ENCODE measurements around the gene OCA2.

The OCA2 gene

GRCh38 chr15:28026764-28027713 is 72.1 kb downstream of the OCA2 start:
- no peak overlapping the region for H3K4me3 ChIP-seq (ENCODE audit: low read depth in 1 of 2, low read length in 2 of 2)
- no peaks in the 10 kb centered on the region for H3K27me3 ChIP-seq (ENCODE audit: low read depth, low read length)

DNA sequence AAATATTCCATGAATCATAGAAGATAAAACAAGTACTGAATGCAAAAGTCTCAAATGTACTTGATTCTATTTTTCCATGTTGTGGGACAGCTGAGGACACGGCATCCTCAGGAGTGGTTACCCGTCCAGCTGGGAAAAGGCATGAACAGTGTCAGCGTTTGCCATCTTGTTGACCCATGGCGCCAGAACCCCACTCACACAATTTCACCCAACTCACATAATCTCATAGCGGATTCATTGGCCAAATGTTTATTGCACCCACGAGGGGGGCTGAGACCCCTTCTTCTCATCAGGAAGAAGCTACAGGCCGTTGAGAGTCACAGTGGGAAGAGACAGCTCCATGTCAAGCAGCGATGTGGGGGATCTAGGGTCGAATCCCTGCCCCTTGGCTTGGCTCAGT is 72.9 kb downstream of the OCA2 start:
- H3K9me3 ChIP-seq (ENCODE audit: control insufficient read depth in 1 of 2, low read length in 2 of 2), result no peaks in the 10 kb centered on the region
- no peak overlapping the region for H3K27ac ChIP-seq (ENCODE audit: low read length)
- no peak overlapping the region for H3K4me3 ChIP-seq (ENCODE audit: low read depth in 1 of 2, low read length in 2 of 2)

More at GRCh38 chr15:28026764-28027713, 72.1 kb downstream of the OCA2 start:
- Histone ChIP-seq H3K36me3 (ENCODE audit: control insufficient read depth in 1 of 2, insufficient read depth in 2 of 2, low read length in 2 of 2) (no peaks in the 10 kb centered on the region), H3K4me1 (ENCODE audit: control insufficient read depth in 1 of 2, insufficient read depth in 2 of 2, low read length in 2 of 2) (no peaks in the 10 kb centered on the region), H3K27ac (ENCODE audit: low read length) (no peak overlapping the region), H3K9me3 (ENCODE audit: control insufficient read depth in 1 of 2, low read length in 2 of 2) (no peaks in the 10 kb centered on the region)

DNA sequence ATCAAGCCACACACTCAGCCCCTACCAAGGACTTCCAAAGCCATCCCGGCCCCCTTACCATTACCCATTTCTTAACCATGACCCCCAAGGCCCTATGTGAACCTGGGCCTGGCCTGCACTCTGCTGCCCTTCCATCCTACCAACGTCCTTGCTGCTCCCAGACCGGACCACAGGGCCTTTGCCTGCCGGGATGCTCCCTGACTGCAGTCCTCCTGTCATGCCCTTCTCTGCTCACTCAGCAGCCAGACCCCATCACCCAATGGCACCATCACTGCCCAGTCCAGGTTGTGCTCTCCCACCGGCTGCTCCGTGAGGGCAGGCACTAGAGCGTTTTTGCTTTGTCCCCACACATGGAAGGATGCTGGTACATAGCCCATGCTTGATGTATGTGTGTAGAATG is 73.7 kb downstream of the OCA2 start:
- H3K9me3 ChIP-seq (ENCODE audit: control insufficient read depth in 1 of 2, low read length in 2 of 2), result no peaks in the 10 kb centered on the region

More for the DNA sequence above, 72.9 kb downstream of the OCA2 start:
- Histone ChIP-seq H3K4me1 (ENCODE audit: control insufficient read depth in 1 of 2, insufficient read depth in 2 of 2, low read length in 2 of 2) (no peaks in the 10 kb centered on the region), H3K27me3 (ENCODE audit: low read depth, low read length) (no peaks in the 10 kb centered on the region), H3K36me3 (ENCODE audit: control insufficient read depth in 1 of 2, insufficient read depth in 2 of 2, low read length in 2 of 2) (no peaks in the 10 kb centered on the region)

DNA sequence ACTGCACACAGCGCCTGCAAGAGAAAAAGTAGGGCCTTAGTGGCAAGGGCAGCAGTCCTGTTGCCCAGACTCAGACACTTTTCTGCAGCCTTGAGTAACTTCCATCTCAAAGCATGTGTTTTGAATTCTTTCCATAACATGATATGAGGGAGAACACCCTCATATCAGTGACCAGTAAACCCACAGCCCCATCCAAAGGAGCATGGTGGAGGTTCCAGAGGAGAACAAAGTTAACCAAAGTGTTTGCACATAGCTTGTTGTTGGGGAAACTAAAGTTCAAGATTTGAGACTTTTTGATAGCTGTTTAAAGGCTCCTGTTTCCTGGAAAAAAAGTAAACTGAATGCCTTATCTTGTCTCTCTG is 74.2 kb downstream of the OCA2 start:
- no peak overlapping the region for H3K4me3 ChIP-seq (ENCODE audit: low read depth in 1 of 2, low read length in 2 of 2)
- no peak overlapping the region for H3K27ac ChIP-seq (ENCODE audit: low read length)
- no peaks in the 10 kb centered on the region for H3K9me3 ChIP-seq (ENCODE audit: control insufficient read depth in 1 of 2, low read length in 2 of 2)

More for the DNA sequence above, 73.7 kb downstream of the OCA2 start:
- Histone ChIP-seq H3K27me3 (ENCODE audit: low read depth, low read length) (no peaks in the 10 kb centered on the region), H3K4me1 (ENCODE audit: control insufficient read depth in 1 of 2, insufficient read depth in 2 of 2, low read length in 2 of 2) (no peaks in the 10 kb centered on the region), H3K27ac (ENCODE audit: low read length) (no peak overlapping the region), H3K4me3 (ENCODE audit: low read depth in 1 of 2, low read length in 2 of 2) (no peak overlapping the region), H3K36me3 (ENCODE audit: control insufficient read depth in 1 of 2, insufficient read depth in 2 of 2, low read length in 2 of 2) (no peaks in the 10 kb centered on the region)

GRCh38 chr15:28023933-28024888 is 74.9 kb downstream of the OCA2 start:
- Histone ChIP-seq H3K27me3 (ENCODE audit: low read depth, low read length) (no peaks in the 10 kb centered on the region), H3K27ac (ENCODE audit: low read length) (no peak overlapping the region), H3K36me3 (ENCODE audit: control insufficient read depth in 1 of 2, insufficient read depth in 2 of 2, low read length in 2 of 2) (no peaks in the 10 kb centered on the region), H3K4me3 (ENCODE audit: low read depth in 1 of 2, low read length in 2 of 2) (no peak overlapping the region), H3K9me3 (ENCODE audit: control insufficient read depth in 1 of 2, low read length in 2 of 2) (no peaks in the 10 kb centered on the region), H3K4me1 (ENCODE audit: control insufficient read depth in 1 of 2, insufficient read depth in 2 of 2, low read length in 2 of 2) (no peaks in the 10 kb centered on the region)

More for the DNA sequence above, 74.2 kb downstream of the OCA2 start:
- Histone ChIP-seq H3K36me3 (ENCODE audit: control insufficient read depth in 1 of 2, insufficient read depth in 2 of 2, low read length in 2 of 2) (no peaks in the 10 kb centered on the region), H3K27me3 (ENCODE audit: low read depth, low read length) (no peaks in the 10 kb centered on the region), H3K4me1 (ENCODE audit: control insufficient read depth in 1 of 2, insufficient read depth in 2 of 2, low read length in 2 of 2) (no peaks in the 10 kb centered on the region)

GRCh38 chr15:28023422-28023821 is 75.7 kb downstream of the OCA2 start:
- Histone ChIP-seq H3K4me1 (ENCODE audit: control insufficient read depth in 1 of 2, insufficient read depth in 2 of 2, low read length in 2 of 2) (no peaks in the 10 kb centered on the region), H3K36me3 (ENCODE audit: control insufficient read depth in 1 of 2, insufficient read depth in 2 of 2, low read length in 2 of 2) (no peaks in the 10 kb centered on the region), H3K9me3 (ENCODE audit: control insufficient read depth in 1 of 2, low read length in 2 of 2) (no peaks in the 10 kb centered on the region), H3K4me3 (ENCODE audit: low read depth in 1 of 2, low read length in 2 of 2) (no peak overlapping the region), H3K27ac (ENCODE audit: low read length) (no peak overlapping the region), H3K27me3 (ENCODE audit: low read depth, low read length) (no peaks in the 10 kb centered on the region)

DNA sequence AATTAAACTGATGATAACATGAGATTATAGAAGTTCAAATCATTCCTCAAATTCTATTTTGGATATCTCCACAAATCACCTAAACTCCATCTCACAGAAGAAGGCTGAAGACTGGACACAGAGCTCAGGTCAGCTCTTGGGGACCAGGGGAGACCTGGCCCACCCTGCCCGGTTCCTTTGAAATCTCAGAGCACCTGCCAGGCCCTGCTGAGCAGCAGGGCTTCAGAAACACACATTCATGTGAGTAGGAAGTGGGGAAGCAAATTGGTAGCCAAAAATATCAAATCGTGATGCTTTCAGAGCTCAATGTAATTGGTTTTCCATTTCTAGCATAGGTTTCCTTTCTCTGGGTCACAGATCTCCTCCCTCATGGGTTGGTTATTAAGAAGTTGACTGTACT is 76.2 kb downstream of the OCA2 start:
- no peaks in the 10 kb centered on the region for H3K27me3 ChIP-seq (ENCODE audit: low read depth, low read length)
- no peak overlapping the region for H3K27ac ChIP-seq (ENCODE audit: low read length)
- H3K4me1 ChIP-seq (ENCODE audit: control insufficient read depth in 1 of 2, insufficient read depth in 2 of 2, low read length in 2 of 2), result no peaks in the 10 kb centered on the region
- no peak overlapping the region for H3K4me3 ChIP-seq (ENCODE audit: low read depth in 1 of 2, low read length in 2 of 2)
- no peaks in the 10 kb centered on the region for H3K36me3 ChIP-seq (ENCODE audit: control insufficient read depth in 1 of 2, insufficient read depth in 2 of 2, low read length in 2 of 2)
- H3K9me3 ChIP-seq (ENCODE audit: control insufficient read depth in 1 of 2, low read length in 2 of 2), result no peaks in the 10 kb centered on the region

DNA sequence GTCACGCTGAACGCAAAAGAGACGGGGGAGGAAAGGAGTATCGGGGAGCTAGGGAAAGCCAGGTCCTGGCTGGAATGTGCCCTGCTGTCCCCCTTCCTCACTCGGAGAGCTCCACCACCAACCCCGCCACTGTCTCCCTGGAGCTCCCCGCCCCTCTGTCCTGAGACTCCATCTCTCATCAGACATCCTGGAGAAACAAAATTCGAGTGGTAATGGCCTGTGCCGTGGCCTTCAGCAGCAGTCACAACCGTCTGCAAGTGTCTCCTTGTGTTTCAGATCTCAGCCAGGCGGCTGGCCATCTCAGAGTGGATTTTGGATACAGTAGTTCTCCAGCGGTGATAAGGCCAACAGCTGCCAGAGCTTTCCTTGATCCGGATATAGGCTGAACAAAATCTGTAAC is 76.9 kb downstream of the OCA2 start:
- no peaks in the 10 kb centered on the region for H3K27me3 ChIP-seq (ENCODE audit: low read depth, low read length)
- H3K9me3 ChIP-seq (ENCODE audit: control insufficient read depth in 1 of 2, low read length in 2 of 2), result no peaks in the 10 kb centered on the region
- no peaks in the 10 kb centered on the region for H3K4me1 ChIP-seq (ENCODE audit: control insufficient read depth in 1 of 2, insufficient read depth in 2 of 2, low read length in 2 of 2)
- no peak overlapping the region for H3K27ac ChIP-seq (ENCODE audit: low read length)
- no peak overlapping the region for H3K4me3 ChIP-seq (ENCODE audit: low read depth in 1 of 2, low read length in 2 of 2)
- no peaks in the 10 kb centered on the region for H3K36me3 ChIP-seq (ENCODE audit: control insufficient read depth in 1 of 2, insufficient read depth in 2 of 2, low read length in 2 of 2)

- Histone ChIP-seq H3K4me3 (ENCODE audit: low read depth in 1 of 2, low read length in 2 of 2) (no peak overlapping the region), H3K27me3 (ENCODE audit: low read depth, low read length) (no peaks in the 10 kb centered on the region), H3K9me3 (ENCODE audit: control insufficient read depth in 1 of 2, low read length in 2 of 2) (no peaks in the 10 kb centered on the region), H3K4me1 (ENCODE audit: control insufficient read depth in 1 of 2, insufficient read depth in 2 of 2, low read length in 2 of 2) (no peaks in the 10 kb centered on the region), H3K27ac (ENCODE audit: low read length) (no peak overlapping the region), H3K36me3 (ENCODE audit: control insufficient read depth in 1 of 2, insufficient read depth in 2 of 2, low read length in 2 of 2) (no peaks in the 10 kb centered on the region)
These were observed 77.7 kb downstream of the OCA2 start for GRCh38 chr15:28021281-28022039.

- no peak overlapping the region for H3K27ac ChIP-seq (ENCODE audit: low read length)
- no peaks in the 10 kb centered on the region for H3K4me1 ChIP-seq (ENCODE audit: control insufficient read depth in 1 of 2, insufficient read depth in 2 of 2, low read length in 2 of 2)
- H3K9me3 ChIP-seq (ENCODE audit: control insufficient read depth in 1 of 2, low read length in 2 of 2), result no peaks in the 10 kb centered on the region
These were observed 78.5 kb downstream of the OCA2 start for GRCh38 chr15:28020644-28021043.

More at GRCh38 chr15:28020644-28021043, 78.5 kb downstream of the OCA2 start:
- H3K36me3 ChIP-seq (ENCODE audit: control insufficient read depth in 1 of 2, insufficient read depth in 2 of 2, low read length in 2 of 2), result no peaks in the 10 kb centered on the region
- no peak overlapping the region for H3K4me3 ChIP-seq (ENCODE audit: low read depth in 1 of 2, low read length in 2 of 2)
- no peaks in the 10 kb centered on the region for H3K27me3 ChIP-seq (ENCODE audit: low read depth, low read length)

All from muscle layer of duodenum (tissue), 2 donors.